DOHH2 (cell line): ENCODE measurements around the gene GKN2.

ENCODE experiments used
- H3F3A ChIP-seq: fragments of 200-600 bp; sonication (generic), shearing (Covaris generic); 2 replicates; pipeline ENCODE4 v1.6.0; 2016; ENCODE audit warnings: antibody characterized with exemption, mild to moderate bottlenecking; ENCODE audit not compliant: control insufficient read depth, insufficient read depth
- H3K27ac ChIP-seq: fragments of 200-600 bp; sonication (generic); 2 replicates; pipeline ENCODE4 v1.5.1; 2014; ENCODE audit warnings: low read depth, mild to moderate bottlenecking, low read length, moderate library complexity
- H3K27me3 ChIP-seq: fragments of 200-600 bp; sonication (generic); 2 replicates; pipeline ENCODE4 v1.6.1; 2014; ENCODE audit warnings: mild to moderate bottlenecking, low read length, mixed read lengths; ENCODE audit not compliant: control insufficient read depth
- H3K36me3 ChIP-seq: fragments of 200-600 bp; sonication (generic); 2 replicates; pipeline ENCODE4 v1.6.1; 2014; ENCODE audit warnings: mild to moderate bottlenecking, low read length, moderate library complexity, mixed read lengths; ENCODE audit not compliant: control insufficient read depth
- H3K4me1 ChIP-seq: fragments of 200-600 bp; sonication (generic); 2 replicates; pipeline ENCODE4 v1.6.1; 2014; ENCODE audit warnings: mild to moderate bottlenecking, low read length, mixed read lengths; ENCODE audit not compliant: control insufficient read depth
- H3K4me2 ChIP-seq: fragments of 200-600 bp; sonication (generic); 2 replicates; pipeline ENCODE4 v1.6.0; 2014; ENCODE audit warnings: mild to moderate bottlenecking, low read length, moderate library complexity
- H3K4me3 ChIP-seq: fragments of 200-600 bp; sonication (generic); 2 replicates; pipeline ENCODE4 v1.5.1; 2014; ENCODE audit warnings: mild to moderate bottlenecking, low read length, mixed read lengths
- H3K79me2 ChIP-seq: fragments of 200-600 bp; sonication (generic); 2 replicates; pipeline ENCODE4 v1.6.1; 2014; ENCODE audit warnings: mild to moderate bottlenecking, low read length, mixed read lengths; ENCODE audit not compliant: control insufficient read depth
- H3K9me2 ChIP-seq: fragments of 200-600 bp; sonication (generic); replicated peaks from 2 replicates; pipeline ENCODE4 v1.6.1; 2014; ENCODE audit warnings: mild to moderate bottlenecking, low read length, mixed read lengths; ENCODE audit not compliant: control insufficient read depth
- H3K9me3 ChIP-seq: fragments of 200-600 bp; sonication (generic); 2 replicates; pipeline ENCODE4 v1.6.1; 2014; ENCODE audit warnings: antibody characterized with exemption, low read length, mixed read lengths; ENCODE audit not compliant: control insufficient read depth, insufficient read depth
- H4K20me1 ChIP-seq: fragments of 200-600 bp; sonication (generic); 2 replicates; pipeline ENCODE4 v1.6.0; 2014; ENCODE audit warnings: low read depth, mild to moderate bottlenecking, antibody characterized with exemption, low read length, moderate library complexity; ENCODE audit not compliant: control insufficient read depth, insufficient read depth
- CTCF ChIP-seq: fragments of 200-600 bp; sonication (generic); IDR thresholded peaks from one replicate; pipeline ENCODE4 v1.5.1; 2014; ENCODE audit warnings: antibody characterized with exemption, mild to moderate bottlenecking, low read depth, low read length; ENCODE audit not compliant: poor library complexity, severe bottlenecking
- EZH2phosphoT487 ChIP-seq: fragments of 200-600 bp; sonication (generic); IDR thresholded peaks from 2 replicates; pipeline ENCODE4 v1.6.1; 2017; ENCODE audit warnings: borderline replicate concordance, mild to moderate bottlenecking, antibody characterized with exemption, low read length, moderate library complexity, mixed read lengths

The GKN2 gene

GRCh38 chr2:68911246-68911645 is 41.4 kb downstream of the GKN2 start:
- Histone ChIP-seq H3K27ac (no peak overlapping the region), H3K4me1 (peaks cover 31% of the 10 kb centered on the region), H3K79me2 (no peaks in the 10 kb centered on the region), H3F3A (no peaks in the 10 kb centered on the region), H3K36me3 (peaks cover 10% of the 10 kb centered on the region), H3K27me3 (no peaks in the 10 kb centered on the region), H3K9me3 (no peaks in the 10 kb centered on the region), H3K4me2 (no peak overlapping the region), H3K9me2 (no peaks in the 10 kb centered on the region), H3K4me3 (no peak overlapping the region), H4K20me1 (no peaks in the 10 kb centered on the region)
- TF ChIP-seq CTCF: no peak
- no peak for TF ChIP-seq EZH2phosphoT487

- Histone ChIP-seq H3K4me3 (no peak overlapping the region), H3K9me2 (no peaks in the 10 kb centered on the region), H3F3A (no peaks in the 10 kb centered on the region), H4K20me1 (no peaks in the 10 kb centered on the region), H3K27me3 (no peaks in the 10 kb centered on the region), H3K4me2 (no peak overlapping the region), H3K9me3 (no peaks in the 10 kb centered on the region), H3K27ac (no peak overlapping the region), H3K79me2 (no peaks in the 10 kb centered on the region), H3K4me1 (peaks cover 32% of the 10 kb centered on the region), H3K36me3 (peaks cover 10% of the 10 kb centered on the region)
- TF ChIP-seq CTCF (peak; percentile 84), EZH2phosphoT487 (no peak)
Observed at GRCh38 chr2:68909793-68910674, 42.7 kb downstream of the GKN2 start.

GRCh38 chr2:68908392-68908970 is 44.2 kb downstream of the GKN2 start:
- peak overlapping the region; percentile 70 for H3K4me2 ChIP-seq
- H3K4me1 ChIP-seq: peaks cover 32% of the 10 kb centered on the region
- no peaks in the 10 kb centered on the region for H3F3A ChIP-seq
- peaks cover 10% of the 10 kb centered on the region for H3K36me3 ChIP-seq
- no peaks in the 10 kb centered on the region for H4K20me1 ChIP-seq
- no peaks in the 10 kb centered on the region for H3K27me3 ChIP-seq
- no peaks in the 10 kb centered on the region for H3K9me2 ChIP-seq
- TF ChIP-seq EZH2phosphoT487: no peak
- TF ChIP-seq CTCF: no peak
- H3K9me3 ChIP-seq: no peaks in the 10 kb centered on the region
- H3K79me2 ChIP-seq: no peaks in the 10 kb centered on the region
- peak overlapping the region; percentile 59 for H3K4me3 ChIP-seq
- H3K27ac ChIP-seq: peak overlapping the region; percentile 87
